GM12878 (cell line): Measurements from ENCODE around the gene ARFGAP3. TPM values are rescaled to one million over a fixed set of nuclear protein-coding genes. Genes with fewer than 3 reads are reported as not detected.

ENCODE experiments used
- ATAC-seq: fragments of 200-7000 bp; cut with Tn5 transposase; 3 replicates; pipeline ENCODE4 v1.9.1; 2020; ENCODE audit warnings: mild to moderate bottlenecking, moderate library complexity
- BruUV-seq: library from RNA; stranded (reverse); fragments of 400-500 nt; replicated peaks from 2 replicates; lab custom pipeline; 2021; lab: Mats Ljungman, UMichigan
- CTCF ChIA-PET: fragments of 300-600 bp; sonication (Branson Sonifier 250); formaldehyde crosslinking; extraction: SDS; loops from one replicate; lab custom pipeline; 2021; ENCODE audit warnings: inconsistent platforms; lab: Yijun Ruan, JAX
- POLR2A ChIA-PET: fragments of 350-600 bp; formaldehyde crosslinking; extraction: SDS; loops from one replicate; lab custom pipeline; 2021; ENCODE audit warnings: inconsistent platforms; lab: Charles Lee
- RAD21 ChIA-PET: fragments of 300-600 bp; sonication (Branson Sonifier 250); formaldehyde crosslinking; loops from one replicate; lab custom pipeline; 2023; ENCODE audit warnings: antibody characterized with exemption; ENCODE audit not compliant: unreplicated experiment; lab: Charles Lee
- SMC1A ChIA-PET: fragments of 300-600 bp; sonication (Branson Sonifier 250); formaldehyde crosslinking; loops from one replicate; lab custom pipeline; 2023; ENCODE audit not compliant: unreplicated experiment, uncharacterized antibody; lab: Charles Lee
- DNase-seq: peaks from one replicate; pipeline ENCODE4 v3.0.0-alpha.2; 2011; ENCODE audit warnings: low read depth, low spot score
- FAIRE-seq: peaks from 3 replicates; lab custom pipeline; 2011; peaks lifted over from hg19 to GRCh38; lab: Jason Lieb, UNC
- H2AFZ ChIP-seq: 2 replicates; pipeline ENCODE4 v1.6.0; 2011; ENCODE audit warnings: low read depth, low read length, control low read depth; ENCODE audit not compliant: control insufficient read depth
- H3K27ac ChIP-seq: 2 replicates; pipeline ENCODE4 v1.5.1; 2011; ENCODE audit warnings: control low read depth; ENCODE audit not compliant: control insufficient read depth, insufficient read depth
- H3K27me3 ChIP-seq, 2 experiments: replicated peaks in 1 of 2; 2 replicates each; pipeline versions ENCODE4 v1.6.0 to v1.6.1; 2011; ENCODE audit warnings: low read length in 1 of 2; ENCODE audit not compliant: control insufficient read depth in 2 of 2, insufficient read depth in 2 of 2
- H3K36me3 ChIP-seq, 2 experiments: 2 replicates each; pipeline ENCODE4 v1.5.1; 2011; ENCODE audit warnings: low read length in 1 of 2; ENCODE audit not compliant: control insufficient read depth in 2 of 2, insufficient read depth in 2 of 2
- H3K4me1 ChIP-seq: 2 replicates; pipeline ENCODE4 v1.6.1; 2011; ENCODE audit warnings: mild to moderate bottlenecking, low read length, moderate library complexity, mixed read lengths; ENCODE audit not compliant: control insufficient read depth, insufficient read depth
- H3K4me2 ChIP-seq: 2 replicates; pipeline ENCODE4 v1.6.0; 2011; ENCODE audit warnings: control low read depth; ENCODE audit not compliant: control insufficient read depth, insufficient read depth
- H3K4me3 ChIP-seq: fragments of 200-600 bp; sonication (generic); 2 replicates; pipeline ENCODE4 v1.5.1; 2016
- H3K79me2 ChIP-seq: 2 replicates; pipeline ENCODE4 v1.6.0; 2011; ENCODE audit warnings: low read length; ENCODE audit not compliant: control insufficient read depth, insufficient read depth
- H3K9ac ChIP-seq: 2 replicates; pipeline ENCODE4 v1.8.0; 2011; ENCODE audit warnings: low read length, control low read depth, mixed read lengths; ENCODE audit not compliant: control insufficient read depth, insufficient read depth
- H3K9me3 ChIP-seq: replicated peaks from 3 replicates; pipeline ENCODE4 v1.5.1; 2011; ENCODE audit warnings: mild to moderate bottlenecking, low read length; ENCODE audit not compliant: control insufficient read depth, insufficient read depth
- H4K20me1 ChIP-seq: 2 replicates; pipeline ENCODE4 v1.6.0; 2011; ENCODE audit not compliant: control insufficient read depth, insufficient read depth
- BHLHE40 ChIP-seq, 2 experiments: fragments of 450-650 bp in 1 of 2; IDR thresholded peaks; 2 replicates each; pipeline ENCODE4 v1.6.1; 2011 to 2017; ENCODE audit warnings: low read depth in 2 of 2, borderline replicate concordance in 1 of 2, improper control_type of control experiment in 1 of 2, low read length in 1 of 2, mild to moderate bottlenecking in 1 of 2
- CHD2 ChIP-seq: IDR thresholded peaks from 2 replicates; pipeline ENCODE4 v1.6.1; 2011; ENCODE audit warnings: low read depth, low read length, improper control_type of control experiment, borderline replicate concordance
- CHD4 ChIP-seq: fragments of 200-600 bp; sonication (generic); IDR thresholded peaks from 2 replicates; pipeline ENCODE4 v1.6.1; 2016; ENCODE audit warnings: mild to moderate bottlenecking
- E2F4 ChIP-seq: IDR thresholded peaks from 2 replicates; pipeline ENCODE4 v1.6.1; 2012; ENCODE audit warnings: low read depth, low read length, improper control_type of control experiment
- E4F1 ChIP-seq: fragments of 450-650 bp; IDR thresholded peaks from 2 replicates; pipeline ENCODE4 v1.6.1; 2018; ENCODE audit warnings: borderline replicate concordance, mild to moderate bottlenecking; ENCODE audit not compliant: partially characterized antibody
- EGR1 ChIP-seq, 2 experiments: IDR thresholded peaks; 1 replicate in 1 of 2; 2 replicates in 1 of 2; pipeline ENCODE4 v1.6.1; 2011 to 2012; ENCODE audit warnings: low read depth in 2 of 2, low read length in 2 of 2, borderline replicate concordance in 1 of 2, mild to moderate bottlenecking in 1 of 2, moderate library complexity in 1 of 2
- HSF1 ChIP-seq: fragments of 150-350 bp; IDR thresholded peaks from 2 replicates; pipeline ENCODE4 v1.6.1; 2014; ENCODE audit warnings: mild to moderate bottlenecking, low read depth, low read length
- MEF2B ChIP-seq: fragments of 450-650 bp; IDR thresholded peaks from 2 replicates; pipeline ENCODE4 v1.6.1; 2018; ENCODE audit warnings: mild to moderate bottlenecking, moderate library complexity; ENCODE audit not compliant: partially characterized antibody, poor library complexity, severe bottlenecking
- MTA2 ChIP-seq: fragments of 450-650 bp; IDR thresholded peaks from 2 replicates; pipeline ENCODE4 v1.6.1; 2016; ENCODE audit warnings: low read depth, mild to moderate bottlenecking, moderate library complexity
- NFIC ChIP-seq: IDR thresholded peaks from 2 replicates; pipeline ENCODE4 v1.6.1; 2012; ENCODE audit warnings: low read depth, mild to moderate bottlenecking, inconsistent platforms, low read length, moderate library complexity
- SKIL ChIP-seq: fragments of 450-650 bp; IDR thresholded peaks from 2 replicates; pipeline ENCODE4 v1.6.1; 2017; ENCODE audit warnings: mild to moderate bottlenecking, low read depth, inconsistent platforms; ENCODE audit not compliant: poor library complexity, severe bottlenecking
- SMARCA5 ChIP-seq: fragments of 450-650 bp; IDR thresholded peaks from 2 replicates; pipeline ENCODE4 v1.6.1; 2017; ENCODE audit warnings: mild to moderate bottlenecking
- SREBF1 ChIP-seq: IDR thresholded peaks from 2 replicates; pipeline ENCODE4 v1.6.1; 2012; ENCODE audit warnings: mild to moderate bottlenecking, low read length
- STAT3 ChIP-seq: IDR thresholded peaks from 2 replicates; pipeline ENCODE4 v1.6.1; 2011; ENCODE audit warnings: low read depth, low read length, improper control_type of control experiment
- WRNIP1 ChIP-seq: IDR thresholded peaks from 2 replicates; pipeline ENCODE4 v1.6.1; 2011; ENCODE audit warnings: low read depth, low read length, improper control_type of control experiment, borderline replicate concordance
- ZNF217 ChIP-seq: fragments of 450-650 bp; IDR thresholded peaks from 2 replicates; pipeline ENCODE4 v1.6.1; 2017; ENCODE audit warnings: antibody characterized with exemption, mild to moderate bottlenecking
- ZNF24 ChIP-seq: fragments of 450-650 bp; IDR thresholded peaks from 2 replicates; pipeline ENCODE4 v1.6.1; 2017; ENCODE audit warnings: antibody characterized with exemption, mild to moderate bottlenecking
- WGBS: methylation state at CpG from one replicate; pipeline ENCODE4 v1.1.6; 2016; ENCODE audit warnings: low lambda C conversion rate; ENCODE audit not compliant: insufficient replicate concordance, insufficient coverage; ENCODE audit errors: missing lambda C conversion rate; 5-methylcytosine and 5-hydroxymethylcytosine counted together
- in situ Hi-C: fragments of 300-500 bp; cut with MboI; formaldehyde crosslinking; loops from 9 replicates; pipeline ENCODE4 v1.14.3; 2018; ENCODE audit warnings: mixed read lengths
- intact Hi-C: fragments of 100-400 bp; cut with micrococcal nuclease; formaldehyde crosslinking; loops from one replicate; pipeline ENCODE4 v1.14.2; 2022; ENCODE audit not compliant: unreplicated experiment
- polyA plus RNA-seq, 11 experiments: library from polyadenylated mRNA; depleted of rRNA in 4 of 11; unstranded in 6 of 11; stranded (reverse) in 5 of 11; fragments of >200 nt; fragmentation: Nextera tagmentation in 4 of 11; fragmentation: Illumina TruSeq in 1 of 11; extraction: Ambion mirVana in 4 of 11; extraction: Trizol in 1 of 11; gene quantifications; 1 replicate in 1 of 11; 2 replicates in 10 of 11; pipeline versions ENCODE4 v1.2.1 to v1.2.3, GENCODE V29; 2011 to 2016; ENCODE audit warnings: inconsistent platforms in 2 of 11, missing spikeins in 2 of 11, low read depth in 1 of 11
- total RNA-seq, 4 experiments: library from RNA; depleted of rRNA in 3 of 4; stranded (reverse); fragments of >200 nt in 3 of 4; fragmentation: Illumina TruSeq in 1 of 4; extraction: Trizol in 1 of 4; gene quantifications; 2 replicates each; pipeline versions ENCODE4 v1.2.1 to v1.2.3, GENCODE V29; 2013 to 2021

The ARFGAP3 gene
- total and polyA plus RNA-seq, 10 of the 15 experiments (the other 5 are each of a cell fraction or from before 2014, with no cell fraction given), result 29.7 to 50.8 (median 39.5) TPM

- TF ChIP-seq SKIL, result no peak
- TF ChIP-seq BHLHE40 (IDR thresholded peaks at IDR 0.05; ENCODE audit: borderline replicate concordance in 1 of 2, low read depth in 2 of 2, low read length in 1 of 2), result no peak
- no peak for TF ChIP-seq EGR1 (IDR thresholded peaks at IDR 0.05; ENCODE audit: borderline replicate concordance in 1 of 2, low read depth in 2 of 2, low read length in 2 of 2)
- TF ChIP-seq WRNIP1, result no peak
- TF ChIP-seq, all 136 proteins: peak for 0
Observed at GRCh38 chr22:42873356-42873755, 16.3 kb upstream of the ARFGAP3 start (continued).

GRCh38 chr22:42872821-42873220, 15.7 kb upstream of the ARFGAP3 start:
- in situ Hi-C loops, result no loop called here
- no TSS peak for BruUV-seq
- Histone ChIP-seq H3K79me2 (no peaks in the 10 kb centered on the region), H3K27ac (no peak overlapping the region), H4K20me1 (no peaks in the 10 kb centered on the region), H3K36me3 (peaks cover 14 to 37% of the 10 kb centered on the region in 2 experiments; a peak in 3 of 4 replicates), H3K4me3 (no peak overlapping the region), H3K9me3 (no peaks in the 10 kb centered on the region), H3K9ac (no peak overlapping the region), H3K4me1 (no peaks in the 10 kb centered on the region), H3K27me3 (no peaks in the 10 kb centered on the region), H2AFZ (no peak overlapping the region), H3K4me2 (no peak overlapping the region)
- FAIRE-seq (no peak), DNase-seq (no peak), ATAC-seq (no peak)
- ChIA-PET SMC1A (interaction anchor here (0.7 kb wide), 1 partner anchor 17 kb away, joined by 3 read pairs; no protein-coding TSS in a partner anchor), RAD21 (no interaction called here), POLR2A (no interaction called here), CTCF (no interaction called here)
- 95% methylated on average over 9 of the region's 9 CpGs for WGBS
- intact Hi-C loops, result no loop called here
- TF ChIP-seq STAT3 (no peak), CHD4 (no peak), ZNF24 (no peak), E2F4 (no peak), NFIC (no peak), HSF1 (no peak), MEF2B (no peak), MTA2 (no peak), ZNF217 (no peak), SREBF1 (no peak), SMARCA5 (no peak), E4F1 (no peak), CHD2 (no peak)
